Prostate gland (tissue), 2 donors: ENCODE measurements around the gene TK1. TPM values are rescaled to one million over a fixed set of nuclear protein-coding genes. Genes with fewer than 3 reads are reported as not detected.

Experiments
- DNase-seq: peaks from one replicate; pipeline ENCODE4 v3.0.0-alpha.2; 2019; ENCODE audit warnings: low spot score
- H3K27ac ChIP-seq, 2 donors: fragments of 200-600 bp; sonication (generic); 2 replicates each; pipeline ENCODE4 v1.5.1; 2017 to 2019
- H3K27me3 ChIP-seq: fragments of 200-600 bp; sonication (generic); replicated peaks from 2 replicates; pipeline ENCODE4 v1.5.1; 2019; ENCODE audit not compliant: insufficient read depth
- H3K36me3 ChIP-seq, 2 donors: fragments of 200-600 bp; sonication (generic); 1 replicate in 1 of 2; 2 replicates in 1 of 2; pipeline versions ENCODE4 v1.5.1 to v1.8.1; 2017 to 2019
- H3K4me1 ChIP-seq: fragments of 200-600 bp; sonication (generic); replicated peaks from 2 replicates; pipeline ENCODE4 v1.5.1; 2019
- H3K4me3 ChIP-seq, 2 donors: fragments of 200-600 bp; sonication (generic); 2 replicates each; pipeline ENCODE4 v1.5.1; 2017 to 2019
- H3K9me3 ChIP-seq: fragments of 200-600 bp; sonication (generic); 2 replicates; pipeline ENCODE4 v1.5.1; 2017
- POLR2A ChIP-seq: fragments of 450-650 bp; IDR thresholded peaks from one replicate; pipeline ENCODE4 v1.6.1; 2016; ENCODE audit warnings: antibody characterized with exemption, mild to moderate bottlenecking
- POLR2AphosphoS5 ChIP-seq: sonication (generic); formaldehyde crosslinking; IDR thresholded peaks from one replicate; pipeline ENCODE4 v1.6.1; 2017; ENCODE audit warnings: antibody characterized with exemption
- WGBS: methylation state at CpG from one replicate; pipeline ENCODE4 v1.1.5; 2018; 5-methylcytosine and 5-hydroxymethylcytosine counted together
- intact Hi-C: fragments of 100-400 bp; cut with DNase I; formaldehyde crosslinking; loops from one replicate; pipeline ENCODE4 v1.14.2; 2022
- total RNA-seq, 2 donors: library from RNA; depleted of rRNA; stranded (reverse); fragments of >200 nt; gene quantifications; one replicate each; pipeline ENCODE4 v1.1.0, GENCODE V29; 2016
- TF ChIP-seq, protein P1 (sequence below), 4 experiments: fragments of 200-600 bp in 2 of 4; fragments of 450-650 bp in 2 of 4; sonication (generic) in 2 of 4; IDR thresholded peaks; 1 replicate in 3 of 4; 2 replicates in 1 of 4; pipeline ENCODE4 v1.5.1; 2016 to 2019; ENCODE audit warnings: antibody characterized with exemption in 4 of 4, mild to moderate bottlenecking in 2 of 4, moderate library complexity in 2 of 4

Gene TK1
- total RNA-seq, 2 donors from 2014 or later = 10.8 to 11.2 TPM

GRCh38 chr17:78138204-78139060 is 48.4 kb downstream of the TK1 start:
- no peaks in the 10 kb centered on the region for H3K4me1 ChIP-seq
- DNase-seq = no peak
- H3K27me3 ChIP-seq = no peaks in the 10 kb centered on the region
- H3K36me3 ChIP-seq = no peaks in the 10 kb centered on the region
- H3K4me3 ChIP-seq = no peak overlapping the region
- WGBS = 90% methylated on average over 17 of the region's 17 CpGs
- no peak overlapping the region for H3K27ac ChIP-seq
- TF ChIP-seq POLR2AphosphoS5 (no peak), POLR2A (no peak)
- TF ChIP-seq, protein P1, sequence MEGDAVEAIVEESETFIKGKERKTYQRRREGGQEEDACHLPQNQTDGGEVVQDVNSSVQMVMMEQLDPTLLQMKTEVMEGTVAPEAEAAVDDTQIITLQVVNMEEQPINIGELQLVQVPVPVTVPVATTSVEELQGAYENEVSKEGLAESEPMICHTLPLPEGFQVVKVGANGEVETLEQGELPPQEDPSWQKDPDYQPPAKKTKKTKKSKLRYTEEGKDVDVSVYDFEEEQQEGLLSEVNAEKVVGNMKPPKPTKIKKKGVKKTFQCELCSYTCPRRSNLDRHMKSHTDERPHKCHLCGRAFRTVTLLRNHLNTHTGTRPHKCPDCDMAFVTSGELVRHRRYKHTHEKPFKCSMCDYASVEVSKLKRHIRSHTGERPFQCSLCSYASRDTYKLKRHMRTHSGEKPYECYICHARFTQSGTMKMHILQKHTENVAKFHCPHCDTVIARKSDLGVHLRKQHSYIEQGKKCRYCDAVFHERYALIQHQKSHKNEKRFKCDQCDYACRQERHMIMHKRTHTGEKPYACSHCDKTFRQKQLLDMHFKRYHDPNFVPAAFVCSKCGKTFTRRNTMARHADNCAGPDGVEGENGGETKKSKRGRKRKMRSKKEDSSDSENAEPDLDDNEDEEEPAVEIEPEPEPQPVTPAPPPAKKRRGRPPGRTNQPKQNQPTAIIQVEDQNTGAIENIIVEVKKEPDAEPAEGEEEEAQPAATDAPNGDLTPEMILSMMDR (IDR thresholded peaks at IDR 0.05) = no peak
- intact Hi-C loops = no loop called here
- no peaks in the 10 kb centered on the region for H3K9me3 ChIP-seq

GRCh38 chr17:78137392-78138203 is 49.3 kb downstream of the TK1 start:
- intact Hi-C loops = no loop called here
- WGBS = 79% methylated on average over 26 of the region's 26 CpGs
- Histone ChIP-seq H3K36me3 (no peaks in the 10 kb centered on the region), H3K27me3 (no peaks in the 10 kb centered on the region), H3K4me3 (no peak overlapping the region), H3K27ac (no peak overlapping the region), H3K9me3 (no peaks in the 10 kb centered on the region), H3K4me1 (no peaks in the 10 kb centered on the region)
- no peak for TF ChIP-seq POLR2AphosphoS5
- TF ChIP-seq POLR2A = no peak
- TF ChIP-seq, protein P1 (IDR thresholded peaks at IDR 0.05) = no peak
- no peak for DNase-seq

- TF ChIP-seq POLR2A = no peak
- TF ChIP-seq, protein P1 (IDR thresholded peaks at IDR 0.05) = no peak
- no peak for TF ChIP-seq POLR2AphosphoS5
- intact Hi-C loops = no loop called here
- H3K27ac ChIP-seq = no peak overlapping the region
- H3K9me3 ChIP-seq = no peaks in the 10 kb centered on the region
- H3K27me3 ChIP-seq = no peaks in the 10 kb centered on the region
- no peaks in the 10 kb centered on the region for H3K4me1 ChIP-seq
- no peak for DNase-seq
- H3K4me3 ChIP-seq = no peak overlapping the region
- no peaks in the 10 kb centered on the region for H3K36me3 ChIP-seq
- WGBS = 93% methylated on average over 9 of the region's 9 CpGs
Measured at GRCh38 chr17:78135858-78136500, 50.9 kb downstream of the TK1 start.

GRCh38 chr17:78134899-78135385 is 51.9 kb downstream of the TK1 start:
- intact Hi-C loops = no loop called here
- Histone ChIP-seq H3K9me3 (no peaks in the 10 kb centered on the region), H3K27ac (no peak overlapping the region), H3K4me1 (no peaks in the 10 kb centered on the region), H3K27me3 (no peaks in the 10 kb centered on the region), H3K4me3 (no peak overlapping the region), H3K36me3 (no peaks in the 10 kb centered on the region)
- TF ChIP-seq POLR2AphosphoS5 (no peak), POLR2A (no peak)
- TF ChIP-seq, protein P1 (IDR thresholded peaks at IDR 0.05) = no peak
- no peak for DNase-seq
- WGBS = 88% methylated on average over 9 of the region's 9 CpGs
